H9 (cell line): ENCODE data around the gene PHACTR4. TPM values are rescaled to one million over a fixed set of nuclear protein-coding genes. Genes with fewer than 3 reads are reported as not detected.

Experiments
- DNase-seq: peaks from one replicate; pipeline ENCODE4 v3.0.0-alpha.2; 2017
- H2AFZ ChIP-seq: one replicate; pipeline ENCODE4 v1.6.1; 2013; ENCODE audit warnings: mild to moderate bottlenecking, low read length, control low read depth, moderate library complexity
- H2AK5ac ChIP-seq: 2 replicates; pipeline ENCODE4 v1.6.1; 2013; ENCODE audit warnings: low read length, control low read depth, mixed read lengths; ENCODE audit not compliant: insufficient read length
- H2BK120ac ChIP-seq: one replicate; pipeline ENCODE4 v1.6.1; 2013; ENCODE audit warnings: low read depth, mild to moderate bottlenecking, low read length, control low read depth, inconsistent platforms; ENCODE audit not compliant: poor library complexity, severe bottlenecking
- H2BK12ac ChIP-seq: 2 replicates; pipeline ENCODE4 v1.6.1; 2013; ENCODE audit warnings: low read length, control low read depth, mixed read lengths, low read depth; ENCODE audit not compliant: insufficient read length
- H2BK15ac ChIP-seq: 2 replicates; pipeline ENCODE4 v1.6.1; 2013; ENCODE audit warnings: low read depth, low read length, control low read depth
- H2BK20ac ChIP-seq: one replicate; pipeline ENCODE4 v1.6.1; 2013; ENCODE audit warnings: low read depth, mild to moderate bottlenecking, low read length, control low read depth, inconsistent platforms; ENCODE audit not compliant: poor library complexity, severe bottlenecking
- H2BK5ac ChIP-seq: 2 replicates; pipeline ENCODE4 v1.6.1; 2013; ENCODE audit warnings: low read length, control low read depth, mixed read lengths; ENCODE audit not compliant: insufficient read length
- H3K14ac ChIP-seq: 2 replicates; pipeline ENCODE4 v1.6.1; 2013; ENCODE audit warnings: low read length, control low read depth; ENCODE audit not compliant: insufficient read depth
- H3K18ac ChIP-seq: 2 replicates; pipeline ENCODE4 v1.6.1; 2013; ENCODE audit warnings: low read depth, mild to moderate bottlenecking, mixed read lengths, low read length, control low read depth; ENCODE audit not compliant: insufficient read length
- H3K23ac ChIP-seq: 2 replicates; pipeline ENCODE4 v1.6.1; 2013; ENCODE audit warnings: low read length, control low read depth, mixed read lengths, low read depth; ENCODE audit not compliant: insufficient read length
- H3K23me2 ChIP-seq: 2 replicates; pipeline ENCODE4 v1.6.1; 2013; ENCODE audit warnings: low read depth, mild to moderate bottlenecking, mixed read lengths, low read length, control low read depth; ENCODE audit not compliant: insufficient read length, poor library complexity, severe bottlenecking
- H3K27ac ChIP-seq: 2 replicates; pipeline ENCODE4 v1.5.1; 2013; ENCODE audit warnings: low read length, control low read depth, mixed read lengths, low read depth; ENCODE audit not compliant: insufficient read length
- H3K27me3 ChIP-seq: 2 replicates; pipeline ENCODE4 v1.6.1; 2013; ENCODE audit warnings: low read length, control low read depth, inconsistent platforms; ENCODE audit not compliant: insufficient read depth
- H3K4ac ChIP-seq: 2 replicates; pipeline ENCODE4 v1.6.1; 2013; ENCODE audit warnings: low read depth, mild to moderate bottlenecking, control low read depth, inconsistent platforms, low read length, moderate library complexity
- H3K4me1 ChIP-seq: 2 replicates; pipeline ENCODE4 v1.6.1; 2013; ENCODE audit warnings: low read length, control low read depth, inconsistent platforms; ENCODE audit not compliant: insufficient read depth
- H3K4me2 ChIP-seq: 2 replicates; pipeline ENCODE4 v1.6.1; 2013; ENCODE audit warnings: low read length, control low read depth, mixed read lengths; ENCODE audit not compliant: insufficient read length, insufficient read depth
- H3K56ac ChIP-seq: 2 replicates; pipeline ENCODE4 v1.6.1; 2013; ENCODE audit warnings: low read depth, mild to moderate bottlenecking, mixed read lengths, low read length, control low read depth; ENCODE audit not compliant: insufficient read length
- H3K79me1 ChIP-seq: 2 replicates; pipeline ENCODE4 v1.6.1; 2013; ENCODE audit warnings: low read depth, mild to moderate bottlenecking, moderate library complexity, low read length, control low read depth, inconsistent platforms; ENCODE audit not compliant: insufficient read depth, poor library complexity, severe bottlenecking
- H3K79me2 ChIP-seq: 2 replicates; pipeline ENCODE4 v1.6.1; 2013; ENCODE audit warnings: low read length, control low read depth, inconsistent platforms; ENCODE audit not compliant: insufficient read depth
- H3K9ac ChIP-seq: 2 replicates; pipeline ENCODE4 v1.6.1; 2013; ENCODE audit warnings: low read length, control low read depth, mixed read lengths; ENCODE audit not compliant: insufficient read length; ENCODE audit errors: extremely low read depth
- H3K9me3 ChIP-seq: one replicate; pipeline ENCODE4 v1.6.1; 2013; ENCODE audit warnings: low read depth, low read length, inconsistent platforms; ENCODE audit not compliant: control insufficient read depth
- H3T11ph ChIP-seq: one replicate; pipeline ENCODE4 v1.6.1; 2013; ENCODE audit warnings: mild to moderate bottlenecking, low read length, control low read depth, inconsistent platforms
- H4K20me1 ChIP-seq: one replicate; pipeline ENCODE4 v1.6.1; 2013; ENCODE audit not compliant: control insufficient read depth, insufficient read length, insufficient read depth
- H4K5ac ChIP-seq: 2 replicates; pipeline ENCODE4 v1.6.1; 2013; ENCODE audit warnings: low read depth, mild to moderate bottlenecking, mixed read lengths, low read length, control low read depth; ENCODE audit not compliant: insufficient read length
- H4K8ac ChIP-seq: replicated peaks from 2 replicates; pipeline ENCODE4 v1.6.1; 2013; ENCODE audit warnings: low read length, control low read depth, mixed read lengths, low read depth; ENCODE audit not compliant: insufficient read length
- H4K91ac ChIP-seq: 2 replicates; pipeline ENCODE4 v1.6.1; 2013; ENCODE audit warnings: low read depth, mild to moderate bottlenecking, moderate library complexity, mixed read lengths, low read length, control low read depth; ENCODE audit not compliant: insufficient read length
- H3K27ac Mint-ChIP-seq, 3 experiments: 2 replicates in 2 of 3; 3 replicates in 1 of 3; pipeline ENCODE4 v1.8.0; 2020 to 2021; ENCODE audit warnings: mixed read lengths in 3 of 3, mild to moderate bottlenecking in 1 of 3, moderate library complexity in 1 of 3
- H3K27me3 Mint-ChIP-seq: 2 replicates; pipeline ENCODE4 v1.8.0; 2021; ENCODE audit warnings: low read depth, mild to moderate bottlenecking, moderate library complexity, mixed read lengths
- H3K36me3 Mint-ChIP-seq, 3 experiments: 2 replicates in 2 of 3; 3 replicates in 1 of 3; pipeline ENCODE4 v1.8.0; 2020 to 2021; ENCODE audit warnings: low read depth in 3 of 3, mixed read lengths in 3 of 3; ENCODE audit not compliant: insufficient read depth in 1 of 3
- H3K4me1 Mint-ChIP-seq, 2 experiments: 2 replicates each; pipeline ENCODE4 v1.8.0; 2020; ENCODE audit warnings: mixed read lengths in 2 of 2
- H3K4me3 Mint-ChIP-seq, 2 experiments: 2 replicates in 1 of 2; 3 replicates in 1 of 2; pipeline ENCODE4 v1.8.0; 2020 to 2021; ENCODE audit warnings: mild to moderate bottlenecking in 2 of 2, mixed read lengths in 2 of 2, moderate library complexity in 1 of 2
- H3K9me3 Mint-ChIP-seq, 2 experiments: 2 replicates in 1 of 2; 3 replicates in 1 of 2; pipeline ENCODE4 v1.8.0; 2020; ENCODE audit warnings: mild to moderate bottlenecking in 2 of 2, mixed read lengths in 2 of 2, moderate library complexity in 1 of 2
- WGBS: extraction: QIAGEN DNeasy Blood & Tissue Kit; methylation state at CpG from one replicate; pipeline ENCODE4 v1.1.7; 2013; ENCODE audit warnings: missing lambda C conversion rate, low lambda C conversion rate, mixed read lengths; ENCODE audit not compliant: insufficient read length; ENCODE audit errors: extremely low coverage; 5-methylcytosine and 5-hydroxymethylcytosine counted together
- total RNA-seq: library from RNA; stranded (reverse); gene quantifications from 2 replicates; pipeline ENCODE4 v1.2.1, GENCODE V29; 2021
- TF ChIP-seq, protein P1 (sequence below): fragments of 200-600 bp; sonication (generic); conservative IDR thresholded peaks from 3 replicates; pipeline ENCODE4 v1.8.0; 2021; ENCODE audit warnings: antibody characterized with exemption, mild to moderate bottlenecking

PHACTR4 gene
- total RNA-seq, 1 experiment from 2014 or later, result 54.0 TPM

DNA sequence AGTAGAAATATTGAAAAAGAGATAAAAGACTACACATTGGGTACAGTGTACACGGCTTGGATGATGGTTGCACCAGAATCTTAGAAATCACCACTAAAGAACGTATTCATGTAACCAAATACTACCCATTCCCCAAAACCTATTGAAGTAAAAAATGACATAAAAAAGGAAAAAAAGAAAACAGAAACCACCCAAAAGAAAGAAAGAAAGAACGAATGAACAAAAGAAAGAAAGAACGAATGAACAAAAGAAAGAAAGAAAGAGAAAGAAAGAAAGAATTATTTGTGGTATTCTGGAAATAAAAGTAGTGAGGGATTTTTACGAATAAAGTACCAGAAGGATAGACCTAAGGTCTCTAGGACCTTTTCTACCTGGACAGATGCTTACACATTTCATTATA, 42.1 kb downstream of the PHACTR4 start:
- Mint-ChIP-seq H3K27me3 (no peaks in the 10 kb centered on the region), H3K4me3 (no peak overlapping the region), H3K36me3 (peaks cover 0 to 10% (median 0%) of the 10 kb centered on the region in 3 experiments; a peak in 3 of 7 replicates), H3K4me1 (peaks cover 32 to 34% of the 10 kb centered on the region in 2 experiments), H3K9me3 (no peaks in the 10 kb centered on the region), H3K27ac (peak overlapping the region in 2 of 3 experiments; percentile 3 to 45; a peak in 1 of 7 replicates)
- Histone ChIP-seq H3K9ac (no peak overlapping the region), H3K18ac (no peak overlapping the region), H4K91ac (no peak overlapping the region), H3K79me1 (no peaks in the 10 kb centered on the region), H2BK5ac (no peak overlapping the region), H2BK15ac (no peak overlapping the region), H2BK120ac (no peak overlapping the region), H3K79me2 (peaks cover 3% of the 10 kb centered on the region; the same call in 1 of the 2 replicates), H2AFZ (no peak overlapping the region), H3K4ac (no peak overlapping the region), H2BK20ac (no peak overlapping the region), H3K23me2 (no peaks in the 10 kb centered on the region), H3K27ac (no peak overlapping the region), H3K4me1 (peaks cover 2% of the 10 kb centered on the region; the same call in 1 of the 2 replicates), H4K5ac (no peak overlapping the region), H2BK12ac (no peak overlapping the region), H2AK5ac (no peak overlapping the region), H4K8ac (no peak overlapping the region), H3K23ac (no peak overlapping the region), H3K4me2 (no peak overlapping the region), H3K9me3 (no peaks in the 10 kb centered on the region), H3K14ac (no peak overlapping the region), H4K20me1 (no peaks in the 10 kb centered on the region), H3K56ac (no peak overlapping the region), H3K27me3 (no peaks in the 10 kb centered on the region), H3T11ph (no peak overlapping the region)
- no peak for DNase-seq
- WGBS, result 100% methylated on average over 1 of the region's 5 CpGs
- TF ChIP-seq, protein P1, sequence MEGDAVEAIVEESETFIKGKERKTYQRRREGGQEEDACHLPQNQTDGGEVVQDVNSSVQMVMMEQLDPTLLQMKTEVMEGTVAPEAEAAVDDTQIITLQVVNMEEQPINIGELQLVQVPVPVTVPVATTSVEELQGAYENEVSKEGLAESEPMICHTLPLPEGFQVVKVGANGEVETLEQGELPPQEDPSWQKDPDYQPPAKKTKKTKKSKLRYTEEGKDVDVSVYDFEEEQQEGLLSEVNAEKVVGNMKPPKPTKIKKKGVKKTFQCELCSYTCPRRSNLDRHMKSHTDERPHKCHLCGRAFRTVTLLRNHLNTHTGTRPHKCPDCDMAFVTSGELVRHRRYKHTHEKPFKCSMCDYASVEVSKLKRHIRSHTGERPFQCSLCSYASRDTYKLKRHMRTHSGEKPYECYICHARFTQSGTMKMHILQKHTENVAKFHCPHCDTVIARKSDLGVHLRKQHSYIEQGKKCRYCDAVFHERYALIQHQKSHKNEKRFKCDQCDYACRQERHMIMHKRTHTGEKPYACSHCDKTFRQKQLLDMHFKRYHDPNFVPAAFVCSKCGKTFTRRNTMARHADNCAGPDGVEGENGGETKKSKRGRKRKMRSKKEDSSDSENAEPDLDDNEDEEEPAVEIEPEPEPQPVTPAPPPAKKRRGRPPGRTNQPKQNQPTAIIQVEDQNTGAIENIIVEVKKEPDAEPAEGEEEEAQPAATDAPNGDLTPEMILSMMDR, result no peak
